Endothelial cell of umbilical vein (primary cell): ENCODE measurements around the gene NCOA3. TPM values are rescaled to one million over a fixed set of nuclear protein-coding genes. Genes with fewer than 3 reads are reported as not detected.

Experiments used
- BruUV-seq: library from RNA; stranded (reverse); fragments of 400-500 nt; replicated peaks from 2 replicates; lab custom pipeline; 2021; lab: Mats Ljungman, UMichigan
- CTCF ChIA-PET: fragments of 300-600, 350-600 bp; sonication (Branson Sonifier 250); formaldehyde crosslinking; loops from one replicate; lab custom pipeline; 2021; ENCODE audit warnings: antibody characterized with exemption, inconsistent platforms; lab: Charles Lee
- POLR2A ChIA-PET: fragments of 300-600, 350-600 bp; sonication (Branson Sonifier 250); formaldehyde crosslinking; loops from one replicate; lab custom pipeline; 2021; ENCODE audit warnings: antibody characterized with exemption, inconsistent platforms; lab: Charles Lee
- DNase-seq: peaks from one replicate; pipeline ENCODE4 v3.0.0-alpha.2; 2011; ENCODE audit warnings: low read depth, low spot score
- FAIRE-seq: peaks from 2 replicates; lab custom pipeline; 2011; peaks lifted over from hg19 to GRCh38; lab: Jason Lieb, UNC
- H2AFZ ChIP-seq: 2 replicates; pipeline ENCODE4 v1.6.0; 2012; ENCODE audit warnings: low read depth, low read length, control low read depth, inconsistent platforms
- H3K27ac ChIP-seq: 2 replicates; pipeline ENCODE4 v1.5.1; 2011; ENCODE audit warnings: low read depth, mild to moderate bottlenecking, control low read depth, low read length, moderate library complexity; ENCODE audit not compliant: insufficient read depth
- H3K27me3 ChIP-seq, 2 experiments: 2 replicates each; pipeline versions ENCODE4 v1.6.0 to v1.6.1; 2011; ENCODE audit warnings: low read length in 2 of 2, mixed read lengths in 1 of 2; ENCODE audit not compliant: control insufficient read depth in 2 of 2, insufficient read depth in 2 of 2
- H3K36me3 ChIP-seq, 2 experiments: 2 replicates in 1 of 2; 3 replicates in 1 of 2; pipeline ENCODE4 v1.5.1; 2011; ENCODE audit warnings: low read length in 2 of 2, mild to moderate bottlenecking in 1 of 2, moderate library complexity in 1 of 2; ENCODE audit not compliant: control insufficient read depth in 2 of 2, insufficient read depth in 2 of 2; ENCODE audit errors: extremely low read depth in 1 of 2
- H3K4me1 ChIP-seq: 3 replicates; pipeline ENCODE4 v1.5.1; 2011; ENCODE audit warnings: mild to moderate bottlenecking, low read length; ENCODE audit not compliant: control insufficient read depth, insufficient read depth; ENCODE audit errors: extremely low read depth
- H3K4me2 ChIP-seq: 2 replicates; pipeline ENCODE4 v1.6.1; 2011; ENCODE audit warnings: low read length, control low read depth, mixed read lengths; ENCODE audit not compliant: insufficient read depth
- H3K4me3 ChIP-seq, 3 experiments: fragments of 200-600 bp in 1 of 3; sonication (generic), shearing (Covaris generic) in 1 of 3; replicated peaks in 1 of 3; 2 replicates each; pipeline ENCODE4 v1.5.1; 2011 to 2016; ENCODE audit warnings: control low read depth in 3 of 3, low read length in 3 of 3, mild to moderate bottlenecking in 2 of 3, inconsistent platforms in 1 of 3, low read depth in 1 of 3, moderate library complexity in 1 of 3; ENCODE audit not compliant: insufficient read depth in 1 of 3
- H3K79me2 ChIP-seq: 2 replicates; pipeline ENCODE4 v1.6.0; 2012; ENCODE audit warnings: low read length, inconsistent platforms; ENCODE audit not compliant: control insufficient read depth, insufficient read depth
- H3K9ac ChIP-seq: replicated peaks from 2 replicates; pipeline ENCODE3; 2011; ENCODE audit warnings: low read length, control low read depth; ENCODE audit not compliant: insufficient read depth; ENCODE audit errors: extremely low read depth
- H3K9me1 ChIP-seq: replicated peaks from 3 replicates; pipeline ENCODE4 v1.6.0; 2011; ENCODE audit warnings: mild to moderate bottlenecking, low read length; ENCODE audit not compliant: control insufficient read depth, insufficient read depth; ENCODE audit errors: extremely low read depth
- H3K9me3 ChIP-seq: replicated peaks from 2 replicates; pipeline ENCODE4 v1.5.1; 2012; ENCODE audit warnings: low read length, inconsistent platforms; ENCODE audit not compliant: control insufficient read depth, insufficient read depth
- H4K20me1 ChIP-seq: replicated peaks from 2 replicates; pipeline ENCODE3; 2011; ENCODE audit warnings: mild to moderate bottlenecking, low read length; ENCODE audit not compliant: control insufficient read depth, insufficient read depth; ENCODE audit errors: extremely low read depth
- EZH2 ChIP-seq: IDR thresholded peaks from 2 replicates; pipeline ENCODE4 v1.6.1; 2012; ENCODE audit warnings: borderline replicate concordance, low read depth, mild to moderate bottlenecking, moderate library complexity, low read length, inconsistent platforms; ENCODE audit not compliant: severe bottlenecking
- FOS ChIP-seq: IDR thresholded peaks from 2 replicates; pipeline ENCODE4 v1.6.1; 2011; ENCODE audit warnings: mild to moderate bottlenecking, low read length, moderate library complexity, borderline replicate concordance; ENCODE audit not compliant: insufficient read depth
- GATA2 ChIP-seq: IDR thresholded peaks from 2 replicates; pipeline ENCODE4 v1.7.0; 2011; ENCODE audit warnings: low read depth, mild to moderate bottlenecking, moderate library complexity, mixed read lengths, low read length; ENCODE audit not compliant: insufficient read length, insufficient read depth
- JUN ChIP-seq: IDR thresholded peaks from 2 replicates; pipeline ENCODE4 v1.6.1; 2011; ENCODE audit warnings: borderline replicate concordance, low read depth; ENCODE audit not compliant: insufficient read length, insufficient read depth
- MYC ChIP-seq: IDR thresholded peaks from one replicate; pipeline ENCODE4 v1.6.1; 2011; ENCODE audit warnings: mild to moderate bottlenecking, low read depth, low read length
- POLR2A ChIP-seq: IDR thresholded peaks from 2 replicates; pipeline ENCODE4 v1.6.1; 2012; ENCODE audit warnings: low read depth, mild to moderate bottlenecking, control low read depth, low read length
- POLR2AphosphoS5 ChIP-seq: IDR thresholded peaks from 2 replicates; pipeline ENCODE4 v1.6.1; 2012; ENCODE audit warnings: low read depth, mild to moderate bottlenecking, control low read depth, low read length, moderate library complexity; ENCODE audit not compliant: insufficient read depth
- dilution Hi-C: fragments of 300-500 bp; cut with MboI; formaldehyde crosslinking; loops from one replicate; pipeline ENCODE4 v1.15.0; 2019; ENCODE audit warnings: low sequenced_read_pairs; ENCODE audit not compliant: extremely low pct_ligation_motif_present
- intact Hi-C: fragments of 100-400 bp; cut with micrococcal nuclease; formaldehyde crosslinking; loops from one replicate; pipeline ENCODE4 v1.10.0; 2022
- polyA plus RNA-seq, 4 experiments: library from polyadenylated mRNA; depleted of rRNA in 3 of 4; stranded (reverse) in 3 of 4; unstranded in 1 of 4; fragments of >200 nt; gene quantifications; 2 replicates each; pipeline versions ENCODE4 v1.2.1 to v1.2.3, GENCODE V29; 2011 to 2012; ENCODE audit warnings: missing spikeins in 1 of 4
- total RNA-seq: library from RNA; stranded (reverse); gene quantifications from 2 replicates; pipeline ENCODE4 v1.2.3, GENCODE V29; 2021
- TF ChIP-seq, protein P1 (sequence below): IDR thresholded peaks from 2 replicates; pipeline ENCODE4 v1.6.1; 2011; ENCODE audit not compliant: insufficient read depth, insufficient read length
- TF ChIP-seq, protein P2 (sequence below), 2 donors: IDR thresholded peaks; 1 replicate in 1 of 2; 2 replicates in 1 of 2; pipeline ENCODE4 v1.5.1; 2011; ENCODE audit warnings: low read length in 2 of 2, mild to moderate bottlenecking in 2 of 2, moderate library complexity in 2 of 2, control low read depth in 1 of 2, inconsistent platforms in 1 of 2, low read depth in 1 of 2; ENCODE audit not compliant: insufficient read depth in 1 of 2; ENCODE audit errors: extremely low read depth in 1 of 2

The NCOA3 gene
- total and polyA plus RNA-seq, 2 donors (not counting 3 experiments of a cell fraction or from before 2014, with no cell fraction given), result 12.0 to 35.6 TPM

DNA sequence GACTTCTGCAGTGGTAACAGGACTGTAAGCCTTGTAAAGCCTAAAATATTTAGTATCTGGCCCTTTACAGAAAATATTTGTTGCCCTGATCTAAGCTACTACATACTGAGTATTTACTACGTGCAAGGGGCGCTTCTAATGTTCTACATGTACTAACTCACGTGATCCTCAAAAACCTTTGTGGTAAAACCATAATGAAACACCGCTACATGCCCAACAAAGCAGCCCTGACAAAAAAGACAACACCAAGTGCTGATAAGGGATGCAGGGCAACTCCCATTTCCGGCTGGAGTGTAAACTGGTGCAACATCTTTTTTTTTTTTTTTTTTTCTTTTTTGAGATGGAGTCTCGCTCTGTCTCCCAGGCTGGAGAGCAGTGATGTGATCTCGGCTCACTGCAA is 198.6 kb downstream of the NCOA3 start:
- BruUV-seq, result no TSS peak
- no peak for TF ChIP-seq FOS
- TF ChIP-seq, protein P1, sequence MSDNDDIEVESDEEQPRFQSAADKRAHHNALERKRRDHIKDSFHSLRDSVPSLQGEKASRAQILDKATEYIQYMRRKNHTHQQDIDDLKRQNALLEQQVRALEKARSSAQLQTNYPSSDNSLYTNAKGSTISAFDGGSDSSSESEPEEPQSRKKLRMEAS, result no peak
- no peak for TF ChIP-seq JUN
- TF ChIP-seq POLR2AphosphoS5, result no peak
- TF ChIP-seq MYC, result no peak
- TF ChIP-seq EZH2, result no peak
- no peak for TF ChIP-seq GATA2
- TF ChIP-seq, protein P2, sequence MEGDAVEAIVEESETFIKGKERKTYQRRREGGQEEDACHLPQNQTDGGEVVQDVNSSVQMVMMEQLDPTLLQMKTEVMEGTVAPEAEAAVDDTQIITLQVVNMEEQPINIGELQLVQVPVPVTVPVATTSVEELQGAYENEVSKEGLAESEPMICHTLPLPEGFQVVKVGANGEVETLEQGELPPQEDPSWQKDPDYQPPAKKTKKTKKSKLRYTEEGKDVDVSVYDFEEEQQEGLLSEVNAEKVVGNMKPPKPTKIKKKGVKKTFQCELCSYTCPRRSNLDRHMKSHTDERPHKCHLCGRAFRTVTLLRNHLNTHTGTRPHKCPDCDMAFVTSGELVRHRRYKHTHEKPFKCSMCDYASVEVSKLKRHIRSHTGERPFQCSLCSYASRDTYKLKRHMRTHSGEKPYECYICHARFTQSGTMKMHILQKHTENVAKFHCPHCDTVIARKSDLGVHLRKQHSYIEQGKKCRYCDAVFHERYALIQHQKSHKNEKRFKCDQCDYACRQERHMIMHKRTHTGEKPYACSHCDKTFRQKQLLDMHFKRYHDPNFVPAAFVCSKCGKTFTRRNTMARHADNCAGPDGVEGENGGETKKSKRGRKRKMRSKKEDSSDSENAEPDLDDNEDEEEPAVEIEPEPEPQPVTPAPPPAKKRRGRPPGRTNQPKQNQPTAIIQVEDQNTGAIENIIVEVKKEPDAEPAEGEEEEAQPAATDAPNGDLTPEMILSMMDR (IDR thresholded peaks at IDR 0.05; ENCODE audit: extremely low read depth in 1 of 2, insufficient read depth in 1 of 2, low read depth in 1 of 2, low read length in 2 of 2), result no peak
- TF ChIP-seq POLR2A, result no peak
- Histone ChIP-seq H3K27me3 (no peaks in the 10 kb centered on the region), H3K4me1 (peaks cover 4% of the 10 kb centered on the region), H3K9ac (no peak overlapping the region), H3K9me1 (no peaks in the 10 kb centered on the region), H3K4me2 (no peak overlapping the region), H3K36me3 (no peaks in the 10 kb centered on the region), H3K27ac (no peak overlapping the region), H4K20me1 (no peaks in the 10 kb centered on the region), H3K9me3 (no peaks in the 10 kb centered on the region), H3K79me2 (no peaks in the 10 kb centered on the region), H2AFZ (no peak overlapping the region), H3K4me3 (no peak overlapping the region)
- CTCF ChIA-PET, result interaction anchor here (1.0 kb wide), 1 partner anchor 920 kb away, joined by 5 read pairs; no protein-coding TSS in a partner anchor
- FAIRE-seq, result no peak
- intact Hi-C loops, result no loop called here
- DNase-seq, result no peak
- dilution Hi-C loops, result no loop called here
- POLR2A ChIA-PET, result no interaction called here
